Adipocyte (in vitro differentiated cells): ENCODE results near the gene PTPRN2.
"Not testable (repeated sequence)": the region's sequence is repeated elsewhere in the genome, so short reads cannot be mapped to it uniquely, and the experiment has no call there.

Experiments
- DNase-seq: peaks from one replicate; pipeline ENCODE4 v3.0.0-alpha.2; 2015; ENCODE audit warnings: low read depth
- H3K27me3 ChIP-seq: replicated peaks from 2 replicates; pipeline ENCODE4 v1.7.0; 2013; ENCODE audit warnings: mild to moderate bottlenecking, low read length, moderate library complexity; ENCODE audit not compliant: control insufficient read depth, insufficient read depth
- H3K36me3 ChIP-seq: 2 replicates; pipeline ENCODE4 v1.7.0; 2013; ENCODE audit warnings: low read length, mild to moderate bottlenecking, moderate library complexity; ENCODE audit not compliant: control insufficient read depth, insufficient read depth, severe bottlenecking
- H3K4me1 ChIP-seq: 2 replicates; pipeline ENCODE4 v1.7.0; 2013; ENCODE audit warnings: mild to moderate bottlenecking, low read length, moderate library complexity; ENCODE audit not compliant: control insufficient read depth, insufficient read depth
- H3K4me3 ChIP-seq: 2 replicates; pipeline ENCODE4 v1.7.0; 2013; ENCODE audit warnings: mild to moderate bottlenecking, low read length, moderate library complexity
- H3K9ac ChIP-seq: 2 replicates; pipeline ENCODE4 v1.7.0; 2013; ENCODE audit warnings: mild to moderate bottlenecking, low read length, moderate library complexity
- H3K9me3 ChIP-seq: 2 replicates; pipeline ENCODE4 v1.7.0; 2013; ENCODE audit warnings: mild to moderate bottlenecking, low read length, moderate library complexity; ENCODE audit not compliant: control insufficient read depth

PTPRN2 gene

GRCh38 chr7:157566631-157567006 lies 1021.0 kb downstream of the PTPRN2 start:
- no peak for DNase-seq
- Histone ChIP-seq H3K4me3 (no peak overlapping the region), H3K27me3 (peaks cover 14% of the 10 kb centered on the region), H3K9me3 (no peaks in the 10 kb centered on the region), H3K4me1 (no peaks in the 10 kb centered on the region), H3K36me3 (no peaks in the 10 kb centered on the region), H3K9ac (no peak overlapping the region)

DNA sequence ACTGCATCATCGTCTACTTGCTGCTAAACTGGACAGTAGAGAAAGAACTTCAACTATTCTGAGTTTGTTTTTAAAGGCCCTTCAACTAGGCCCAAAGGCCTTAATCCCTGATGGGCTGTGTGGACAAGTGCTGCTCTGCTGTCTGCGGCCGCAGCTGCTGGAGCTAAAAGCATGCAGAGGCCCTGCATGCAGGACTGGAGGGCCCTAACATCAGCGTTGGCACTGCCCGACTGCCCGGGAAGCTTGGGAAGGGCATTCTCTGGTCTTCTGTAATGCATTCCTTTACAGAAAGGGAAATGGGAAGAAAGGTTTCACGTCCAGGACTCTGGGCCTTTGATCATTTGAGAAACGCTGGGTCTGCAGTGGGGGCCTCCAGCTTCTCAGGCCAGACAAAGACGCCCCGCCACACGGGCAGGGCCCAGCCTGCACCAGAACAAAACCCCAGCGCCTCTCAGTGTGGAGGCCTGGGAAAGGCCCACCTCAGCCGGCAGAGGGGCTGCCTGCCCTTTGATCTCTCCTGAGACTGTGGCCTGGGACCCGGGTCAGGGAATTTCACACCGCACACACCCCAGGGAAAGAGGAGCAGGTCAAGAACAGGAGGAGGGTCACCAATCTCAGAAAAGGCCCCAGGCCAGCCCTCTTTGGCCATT lies 1021.5 kb downstream of the PTPRN2 start:
- H3K36me3 ChIP-seq: no peaks in the 10 kb centered on the region
- no peak overlapping the region for H3K9ac ChIP-seq
- H3K4me3 ChIP-seq: no peak overlapping the region
- peaks cover 14% of the 10 kb centered on the region for H3K27me3 ChIP-seq
- no peaks in the 10 kb centered on the region for H3K4me1 ChIP-seq
- H3K9me3 ChIP-seq: no peaks in the 10 kb centered on the region
- DNase-seq: no peak

DNA sequence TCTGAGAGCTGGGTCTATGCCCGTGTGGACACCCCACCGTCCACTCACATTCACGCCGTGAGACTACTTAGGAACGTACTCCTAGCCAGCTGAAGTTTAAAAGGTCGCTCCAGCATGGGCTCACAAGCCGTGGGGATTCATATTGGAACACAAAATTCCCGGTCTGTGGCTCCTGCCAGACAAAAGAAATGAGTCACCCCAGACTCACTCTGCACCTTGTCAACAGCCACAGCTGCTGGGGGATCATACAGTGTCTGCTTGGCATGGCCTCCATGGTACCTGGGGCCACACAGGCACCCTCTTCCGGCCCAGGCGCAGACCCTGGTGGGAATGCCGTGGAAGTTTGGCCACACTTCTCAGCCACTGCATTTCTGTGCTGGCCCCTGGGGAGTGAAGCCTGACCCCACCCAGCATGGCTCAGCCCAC lies 1022.4 kb downstream of the PTPRN2 start:
- no peak for DNase-seq
- Histone ChIP-seq H3K36me3 (no peaks in the 10 kb centered on the region), H3K9me3 (no peaks in the 10 kb centered on the region), H3K4me3 (no peak overlapping the region), H3K27me3 (peaks cover 10% of the 10 kb centered on the region), H3K4me1 (no peaks in the 10 kb centered on the region), H3K9ac (no peak overlapping the region)

- H3K36me3 ChIP-seq: no peaks in the 10 kb centered on the region
- DNase-seq: no peak
- H3K27me3 ChIP-seq: peaks cover 6% of the 10 kb centered on the region
- H3K4me1 ChIP-seq: no peaks in the 10 kb centered on the region
- H3K9ac ChIP-seq: no peak overlapping the region
- no peak overlapping the region for H3K4me3 ChIP-seq
- H3K9me3 ChIP-seq: no peaks in the 10 kb centered on the region
Observed at GRCh38 chr7:157564517-157565177, 1023.0 kb downstream of the PTPRN2 start.

DNA sequence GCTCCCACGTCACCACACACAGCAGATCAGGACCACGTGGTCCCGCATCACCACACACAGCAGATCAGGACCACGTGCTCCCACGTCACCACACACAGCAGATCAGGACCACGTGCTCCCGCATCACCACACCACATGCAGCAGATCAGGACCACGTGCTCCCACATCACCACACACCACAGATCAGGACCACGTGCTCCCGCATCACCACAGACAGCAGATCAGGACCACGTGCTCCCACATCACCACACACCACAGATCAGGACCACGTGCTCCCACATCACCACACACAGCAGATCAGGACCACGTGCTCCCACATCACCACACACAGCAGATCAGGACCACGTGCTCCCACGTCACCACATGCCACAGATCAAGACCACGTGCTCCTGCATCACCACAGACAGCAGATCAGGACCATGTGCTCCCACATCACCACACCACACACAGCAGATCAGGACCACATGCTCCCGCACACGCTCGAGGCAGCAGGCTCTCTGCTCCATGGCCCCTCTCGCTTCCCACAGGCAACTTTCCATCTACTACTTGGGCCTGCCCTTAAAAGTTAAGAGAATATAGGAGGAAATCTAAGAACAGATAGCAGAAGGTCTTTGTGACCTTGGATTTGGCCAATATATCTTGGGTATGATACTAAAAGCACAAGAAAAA lies 1024.0 kb downstream of the PTPRN2 start:
- not testable (repeated sequence) for H3K36me3 ChIP-seq, H3K27me3 ChIP-seq, DNase-seq, H3K9me3 ChIP-seq, H3K4me1 ChIP-seq, H3K4me3 ChIP-seq, H3K9ac ChIP-seq

DNA sequence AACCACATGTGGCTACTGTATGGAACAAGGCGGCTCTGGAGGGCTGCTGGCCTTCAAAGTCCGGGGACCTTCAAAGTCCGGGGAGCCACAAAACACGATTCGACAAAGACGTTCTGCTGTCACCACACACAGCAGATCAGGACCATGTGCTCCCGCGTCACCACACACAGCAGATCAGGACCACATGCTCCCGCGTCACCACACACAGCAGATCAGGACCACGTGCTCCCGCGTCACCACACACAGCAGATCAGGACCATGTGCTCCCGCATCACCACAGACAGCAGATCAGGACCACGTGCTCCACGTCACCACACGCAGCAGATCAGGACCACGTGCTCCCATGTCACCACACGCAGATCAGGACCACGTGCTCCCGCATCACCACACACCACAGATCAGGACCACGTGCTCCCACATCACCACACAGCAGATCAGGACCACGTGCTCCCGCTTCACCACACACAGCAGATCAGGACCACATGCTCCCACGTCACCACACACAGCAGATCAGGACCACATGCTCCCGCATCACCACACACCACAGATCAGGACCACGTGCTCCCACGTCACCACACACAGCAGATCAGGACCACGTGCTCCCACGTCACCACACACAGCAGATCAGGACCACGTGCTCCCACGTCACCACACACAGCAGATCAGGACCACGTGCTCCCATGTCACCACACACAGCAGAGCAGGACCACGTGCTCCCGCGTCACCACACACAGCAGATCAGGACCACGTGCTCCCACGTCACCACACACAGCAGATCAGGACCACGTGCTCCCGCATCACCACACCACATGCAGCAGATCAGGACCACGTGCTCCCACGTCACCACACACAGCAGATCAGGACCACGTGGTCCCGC lies 1024.9 kb downstream of the PTPRN2 start:
- not testable (repeated sequence) for H3K4me1 ChIP-seq, H3K27me3 ChIP-seq, H3K4me3 ChIP-seq, DNase-seq, H3K9me3 ChIP-seq, H3K9ac ChIP-seq, H3K36me3 ChIP-seq

- no peaks in the 10 kb centered on the region for H3K9me3 ChIP-seq
- DNase-seq: no peak
- H3K9ac ChIP-seq: no peak overlapping the region
- H3K4me1 ChIP-seq: no peaks in the 10 kb centered on the region
- H3K4me3 ChIP-seq: no peak overlapping the region
- H3K27me3 ChIP-seq: no peaks in the 10 kb centered on the region
- no peaks in the 10 kb centered on the region for H3K36me3 ChIP-seq
Observed at GRCh38 chr7:157561816-157562410, 1025.7 kb downstream of the PTPRN2 start.

DNA sequence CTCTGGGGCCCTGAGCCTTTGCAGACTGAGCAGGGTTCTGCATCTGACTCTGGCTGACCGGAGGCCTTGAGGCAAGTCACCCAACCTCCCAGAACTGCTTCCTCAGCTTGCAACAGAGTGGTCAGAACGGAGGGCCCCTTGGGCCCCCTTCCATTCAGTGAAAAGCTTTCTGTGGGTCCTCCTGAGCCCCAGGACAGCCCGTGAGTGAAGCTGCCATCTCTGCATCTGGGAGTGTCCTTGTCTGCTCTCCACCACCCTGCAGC lies 1026.2 kb downstream of the PTPRN2 start:
- Histone ChIP-seq H3K4me3 (no peak overlapping the region), H3K4me1 (no peaks in the 10 kb centered on the region), H3K9ac (no peak overlapping the region), H3K27me3 (no peaks in the 10 kb centered on the region), H3K9me3 (no peaks in the 10 kb centered on the region), H3K36me3 (no peaks in the 10 kb centered on the region)
- no peak for DNase-seq

DNA sequence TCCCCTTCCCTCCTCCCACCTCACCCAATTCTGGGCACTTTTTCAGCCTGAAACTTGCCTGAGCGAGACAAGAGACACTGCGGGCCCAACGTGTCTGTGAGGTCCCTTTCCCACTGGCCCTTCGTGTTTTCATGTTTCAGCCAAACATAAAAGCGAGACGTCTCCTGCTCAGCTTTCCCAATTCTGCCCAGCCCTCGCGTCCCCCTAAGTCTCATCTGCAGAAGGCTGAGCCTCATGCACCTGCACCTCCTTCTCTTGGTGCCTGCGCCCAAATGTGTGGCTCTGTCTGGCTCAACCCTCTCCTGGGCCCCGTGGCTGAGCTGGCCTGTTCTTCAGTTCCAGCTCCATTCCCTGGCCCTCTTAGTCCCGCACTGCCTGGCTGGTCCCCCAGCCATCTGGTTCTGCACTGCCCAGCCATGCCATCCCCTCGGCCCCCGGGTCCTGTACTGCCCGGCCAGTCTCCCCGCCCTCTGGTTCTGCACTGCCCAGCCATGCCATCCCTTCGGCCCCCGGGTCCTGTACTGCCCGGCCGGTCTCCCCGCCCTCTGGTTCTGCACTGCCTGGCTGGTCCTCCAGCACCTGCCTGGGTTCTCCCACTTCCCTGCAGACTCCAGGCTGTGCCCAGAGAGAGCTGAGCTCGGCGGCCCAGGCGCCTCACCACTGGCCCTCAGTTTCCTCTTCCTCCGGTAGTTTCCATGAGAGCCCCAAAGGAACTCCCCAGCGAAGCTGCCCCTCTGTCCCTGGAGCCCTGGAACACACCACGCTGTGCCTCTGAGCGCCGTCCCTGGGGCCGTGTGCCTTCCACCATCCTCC lies 1026.7 kb downstream of the PTPRN2 start:
- Histone ChIP-seq H3K4me3 (no peak overlapping the region), H3K27me3 (no peaks in the 10 kb centered on the region), H3K9me3 (no peaks in the 10 kb centered on the region)

DNA sequence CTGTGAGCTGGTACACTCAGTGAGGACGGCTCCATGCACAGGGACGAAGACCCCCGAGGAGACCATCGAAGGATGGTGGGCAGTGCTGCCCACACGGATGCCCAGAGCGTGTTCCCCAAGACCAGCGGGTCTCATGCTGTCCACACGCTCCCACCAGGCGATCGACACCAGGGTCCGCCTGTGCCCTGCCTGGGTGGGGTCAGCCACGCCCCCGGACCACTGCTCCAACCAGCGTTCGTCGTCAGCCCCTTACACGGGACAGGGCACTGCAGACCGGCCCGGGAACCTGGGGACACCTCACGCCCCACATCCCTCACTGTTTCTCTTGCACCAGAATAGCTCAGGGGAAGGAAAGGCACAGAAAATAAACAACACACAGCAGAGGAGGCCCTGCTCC lies 1027.4 kb downstream of the PTPRN2 start:
- no peaks in the 10 kb centered on the region for H3K36me3 ChIP-seq
- no peaks in the 10 kb centered on the region for H3K27me3 ChIP-seq
- H3K4me1 ChIP-seq: no peaks in the 10 kb centered on the region
- H3K9ac ChIP-seq: no peak overlapping the region
- H3K9me3 ChIP-seq: no peaks in the 10 kb centered on the region
- no peak overlapping the region for H3K4me3 ChIP-seq
- no peak for DNase-seq

More for the DNA sequence above, 1026.7 kb downstream of the PTPRN2 start:
- no peak for DNase-seq
- Histone ChIP-seq H3K36me3 (no peaks in the 10 kb centered on the region), H3K9ac (no peak overlapping the region), H3K4me1 (no peaks in the 10 kb centered on the region)
